Natural killer cell treated with Interleukin-12 subunit alpha and Interleukin-12 subunit beta and Interleukin-15 and Interleukin-18, amount 100 ng/mL, for 72 hours (primary cell): ENCODE measurements around the gene RYR3. TPM values are rescaled to one million over a fixed set of nuclear protein-coding genes. Genes with fewer than 3 reads are reported as not detected.

Experiments
- ATAC-seq, 2 donors: fragments of 150-1000 bp; cut with Tn5 transposase in 1 of 2; sonication (Bioruptor Pico), chemical (Tn5 transposase) in 1 of 2; 2 replicates each; pipeline ENCODE4 v1.10.0; 2021
- DNase-seq: peaks from one replicate; pipeline ENCODE4 v3.0.0; 2022; ENCODE audit warnings: low spot score
- H3K27ac Mint-ChIP-seq, 2 donors: 1 replicate in 1 of 2; 2 replicates in 1 of 2; pipeline ENCODE4 v1.8.0; 2022; ENCODE audit warnings: mixed read lengths in 2 of 2, mild to moderate bottlenecking in 1 of 2, moderate library complexity in 1 of 2
- H3K27me3 Mint-ChIP-seq, 2 donors: 1 replicate in 1 of 2; 2 replicates in 1 of 2; pipeline ENCODE4 v1.8.0; 2022; ENCODE audit warnings: mixed read lengths in 2 of 2
- H3K36me3 Mint-ChIP-seq: one replicate; pipeline ENCODE4 v1.8.0; 2022; ENCODE audit warnings: mixed read lengths
- H3K4me1 Mint-ChIP-seq, 2 donors: 1 replicate in 1 of 2; 2 replicates in 1 of 2; pipeline ENCODE4 v1.8.0; 2022; ENCODE audit warnings: low read depth in 2 of 2, mixed read lengths in 2 of 2, mild to moderate bottlenecking in 1 of 2
- H3K4me3 Mint-ChIP-seq: one replicate; pipeline ENCODE4 v1.8.0; 2022; ENCODE audit warnings: mixed read lengths
- H3K9me3 Mint-ChIP-seq: 2 replicates; pipeline ENCODE4 v1.8.0; 2022; ENCODE audit warnings: mixed read lengths
- total RNA-seq, 2 donors: library from RNA; stranded (reverse); gene quantifications; one replicate each; pipeline ENCODE4 v1.2.3, GENCODE V29; 2022

RYR3 gene
- total RNA-seq, 2 donors from 2014 or later = not detected

GRCh38 chr15:33341953-33342352, 31.2 kb downstream of the RYR3 start:
- no peaks in the 10 kb centered on the region for H3K36me3 Mint-ChIP-seq
- no peaks in the 10 kb centered on the region for H3K4me1 Mint-ChIP-seq

GRCh38 chr15:33343275-33343674, 32.5 kb downstream of the RYR3 start:
- H3K4me3 Mint-ChIP-seq = no peak overlapping the region
- no peak for DNase-seq
- peaks cover 4 to 23% of the 10 kb centered on the region in 2 donors for H3K27me3 Mint-ChIP-seq
- H3K9me3 Mint-ChIP-seq = no peaks in the 10 kb centered on the region
- ATAC-seq = no peak
- H3K27ac Mint-ChIP-seq = no peak overlapping the region
- no peaks in the 10 kb centered on the region for H3K36me3 Mint-ChIP-seq
- no peaks in the 10 kb centered on the region for H3K4me1 Mint-ChIP-seq

More at GRCh38 chr15:33341953-33342352, 31.2 kb downstream of the RYR3 start:
- no peak for ATAC-seq
- H3K4me3 Mint-ChIP-seq = no peak overlapping the region
- H3K27ac Mint-ChIP-seq = no peak overlapping the region
- no peak for DNase-seq
- H3K27me3 Mint-ChIP-seq = peaks cover 4 to 23% of the 10 kb centered on the region in 2 donors
- H3K9me3 Mint-ChIP-seq = no peaks in the 10 kb centered on the region

DNA sequence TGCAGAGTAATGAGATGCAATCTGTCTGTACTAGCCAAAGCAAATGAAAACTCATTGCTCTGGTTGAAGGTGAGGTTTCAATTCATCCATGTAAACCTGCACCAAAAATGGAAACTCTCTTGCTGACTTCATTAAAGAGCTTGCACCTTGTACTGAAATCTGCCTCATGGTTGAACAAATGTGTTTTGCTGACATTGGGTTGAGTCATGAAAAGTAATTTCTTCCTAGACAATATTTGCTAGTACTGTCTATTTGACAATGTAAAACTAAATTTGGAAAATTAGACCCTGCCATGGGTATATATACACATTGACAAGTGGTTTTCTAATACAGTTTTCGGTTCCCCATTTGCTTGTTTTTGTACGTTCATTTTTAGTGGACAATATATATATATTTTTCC, 33.3 kb downstream of the RYR3 start:
- H3K27me3 Mint-ChIP-seq = peaks cover 2 to 19% of the 10 kb centered on the region in 2 donors
- no peak for DNase-seq
- no peak overlapping the region for H3K27ac Mint-ChIP-seq
- no peak overlapping the region for H3K4me3 Mint-ChIP-seq
- ATAC-seq = no peak
- H3K4me1 Mint-ChIP-seq = no peaks in the 10 kb centered on the region
- H3K36me3 Mint-ChIP-seq = no peaks in the 10 kb centered on the region
- H3K9me3 Mint-ChIP-seq = no peaks in the 10 kb centered on the region

DNA sequence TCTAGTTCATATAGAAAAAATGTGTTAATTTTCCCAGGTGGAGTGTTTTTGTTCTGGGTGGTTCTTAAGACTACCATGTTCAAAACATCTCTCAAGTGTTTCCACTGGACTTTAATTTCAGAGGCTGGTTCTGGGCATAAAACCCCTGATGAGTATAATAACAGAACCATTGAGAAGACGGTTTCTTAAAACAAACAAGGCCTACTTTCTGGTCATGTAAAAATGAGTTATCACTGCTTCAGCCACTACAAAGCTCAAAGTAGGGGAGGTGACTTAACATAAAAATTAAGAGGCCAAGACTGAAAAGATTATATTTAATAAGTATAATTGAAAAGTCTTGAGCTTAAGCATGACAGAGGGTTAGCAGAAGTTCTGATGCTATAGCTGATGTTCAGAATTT, 33.8 kb downstream of the RYR3 start:
- Mint-ChIP-seq H3K36me3 (no peaks in the 10 kb centered on the region), H3K4me3 (no peak overlapping the region)
- no peak for ATAC-seq

GRCh38 chr15:33354411-33354810, 43.6 kb downstream of the RYR3 start:
- Mint-ChIP-seq H3K36me3 (no peaks in the 10 kb centered on the region), H3K9me3 (no peaks in the 10 kb centered on the region), H3K27ac (no peak overlapping the region), H3K4me1 (no peaks in the 10 kb centered on the region), H3K27me3 (peaks cover 6 to 31% of the 10 kb centered on the region in 2 donors), H3K4me3 (no peak overlapping the region)
- no peak for DNase-seq
- ATAC-seq = no peak

More for the DNA sequence above, 33.8 kb downstream of the RYR3 start:
- Mint-ChIP-seq H3K27me3 (peaks cover 0 to 17% of the 10 kb centered on the region in 2 donors), H3K9me3 (no peaks in the 10 kb centered on the region), H3K27ac (no peak overlapping the region), H3K4me1 (no peaks in the 10 kb centered on the region)
- DNase-seq = no peak

DNA sequence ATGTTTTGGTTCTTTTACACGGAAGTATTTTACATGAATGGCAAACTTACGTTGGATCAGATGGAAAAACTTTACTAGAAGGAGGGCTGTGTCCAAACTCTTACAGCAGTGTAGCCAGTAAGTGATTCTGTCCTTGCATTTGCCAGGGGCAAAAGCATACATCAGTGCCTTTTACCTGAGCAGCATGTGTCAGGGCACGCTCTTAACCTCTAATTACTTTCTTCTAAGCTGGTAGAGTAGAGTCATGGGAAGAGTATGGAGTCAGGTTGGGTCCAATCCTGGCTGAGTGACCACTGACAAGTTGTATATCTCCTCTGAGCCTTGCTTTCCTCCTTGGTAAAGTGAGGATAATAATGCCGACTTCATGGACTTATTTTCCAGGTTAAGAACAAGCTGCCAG, 47.1 kb downstream of the RYR3 start:
- ATAC-seq = no peak
- H3K27ac Mint-ChIP-seq = no peak overlapping the region
- H3K36me3 Mint-ChIP-seq = no peaks in the 10 kb centered on the region
- peaks cover 8 to 28% of the 10 kb centered on the region in 2 donors for H3K27me3 Mint-ChIP-seq
- no peaks in the 10 kb centered on the region for H3K4me1 Mint-ChIP-seq
- DNase-seq = no peak
- H3K4me3 Mint-ChIP-seq = no peak overlapping the region
- H3K9me3 Mint-ChIP-seq = no peaks in the 10 kb centered on the region

GRCh38 chr15:33358306-33358705, 47.5 kb downstream of the RYR3 start:
- Mint-ChIP-seq H3K4me1 (no peaks in the 10 kb centered on the region), H3K27me3 (peaks cover 8 to 24% of the 10 kb centered on the region in 2 donors), H3K9me3 (no peaks in the 10 kb centered on the region), H3K27ac (no peak overlapping the region), H3K36me3 (no peaks in the 10 kb centered on the region), H3K4me3 (no peak overlapping the region)
- ATAC-seq (no peak), DNase-seq (no peak)

GRCh38 chr15:33360886-33361285, 50.1 kb downstream of the RYR3 start:
- ATAC-seq (no peak), DNase-seq (no peak)
- no peaks in the 10 kb centered on the region for H3K36me3 Mint-ChIP-seq
- peaks cover 16 to 30% of the 10 kb centered on the region in 2 donors for H3K27me3 Mint-ChIP-seq
- no peak overlapping the region for H3K27ac Mint-ChIP-seq
- H3K4me1 Mint-ChIP-seq = no peaks in the 10 kb centered on the region
- H3K9me3 Mint-ChIP-seq = no peaks in the 10 kb centered on the region
- H3K4me3 Mint-ChIP-seq = no peak overlapping the region

DNA sequence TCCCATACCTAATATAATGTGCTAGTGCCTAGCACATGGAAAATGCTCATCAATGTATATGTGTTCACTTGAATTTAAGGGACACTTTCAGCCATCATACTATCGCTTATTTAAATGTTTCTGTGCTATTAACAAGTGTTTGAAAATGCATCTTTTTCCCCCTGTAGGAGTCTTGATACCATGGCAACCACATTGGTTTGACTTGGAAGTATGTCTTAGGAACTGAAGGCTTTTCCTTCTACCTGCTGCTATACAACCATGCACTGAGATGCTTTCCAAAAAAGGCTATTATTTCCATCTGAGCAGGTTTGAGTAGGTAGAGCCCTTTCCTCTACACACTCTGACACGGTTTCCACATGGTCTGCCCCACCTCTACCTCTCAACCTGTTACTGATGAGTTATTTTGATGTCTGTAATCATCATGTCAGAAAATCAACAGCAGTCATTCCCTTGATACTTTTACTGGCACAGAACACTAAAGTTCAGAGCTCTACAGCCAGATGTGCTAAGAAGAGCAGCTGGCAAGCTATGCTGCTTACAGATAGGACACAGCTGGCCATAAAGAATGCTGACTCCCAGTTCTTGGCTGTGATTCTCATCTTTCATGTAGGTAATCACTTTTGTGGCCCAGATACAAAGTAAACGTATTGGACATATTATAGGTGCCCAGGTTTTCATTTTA, 59.3 kb downstream of the RYR3 start:
- no peak for DNase-seq
- no peak overlapping the region for H3K4me3 Mint-ChIP-seq
- H3K9me3 Mint-ChIP-seq = no peaks in the 10 kb centered on the region

DNA sequence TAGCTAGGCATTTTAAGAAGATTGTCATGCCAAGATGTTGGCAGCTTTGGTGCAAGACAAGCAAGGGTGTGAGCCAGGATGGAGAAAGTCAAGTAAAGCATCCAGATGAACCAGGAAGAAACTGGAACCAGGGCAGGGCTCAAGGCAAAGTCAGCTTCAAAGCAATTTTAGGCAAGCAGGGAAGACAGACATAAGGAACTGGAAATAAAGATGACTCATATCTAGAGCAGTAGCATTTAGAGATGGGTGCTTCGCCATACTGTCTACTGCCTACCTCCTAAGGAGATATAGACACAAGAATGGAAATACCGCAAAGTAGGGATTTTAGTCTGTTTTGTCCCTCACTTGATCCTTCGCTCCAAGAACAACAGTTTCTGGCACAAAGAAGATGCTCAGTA, 59.9 kb downstream of the RYR3 start:
- ATAC-seq (no peak), DNase-seq (no peak)
- no peaks in the 10 kb centered on the region for H3K9me3 Mint-ChIP-seq
- no peaks in the 10 kb centered on the region for H3K36me3 Mint-ChIP-seq
- no peaks in the 10 kb centered on the region for H3K4me1 Mint-ChIP-seq
- peaks cover 17 to 38% of the 10 kb centered on the region in 2 donors for H3K27me3 Mint-ChIP-seq
- no peak overlapping the region for H3K4me3 Mint-ChIP-seq
- no peak overlapping the region for H3K27ac Mint-ChIP-seq

More for the DNA sequence above, 59.3 kb downstream of the RYR3 start:
- Mint-ChIP-seq H3K27me3 (peaks cover 15 to 43% of the 10 kb centered on the region in 2 donors), H3K4me1 (no peaks in the 10 kb centered on the region), H3K36me3 (no peaks in the 10 kb centered on the region), H3K27ac (no peak overlapping the region)
- ATAC-seq = no peak

- Mint-ChIP-seq H3K36me3 (no peaks in the 10 kb centered on the region), H3K27ac (no peak overlapping the region), H3K4me1 (no peaks in the 10 kb centered on the region), H3K27me3 (peaks cover 20 to 37% of the 10 kb centered on the region in 2 donors), H3K4me3 (no peak overlapping the region), H3K9me3 (no peaks in the 10 kb centered on the region)
- ATAC-seq = no peak
- DNase-seq = no peak
Observed at GRCh38 chr15:33371159-33371558, 60.4 kb downstream of the RYR3 start.

DNA sequence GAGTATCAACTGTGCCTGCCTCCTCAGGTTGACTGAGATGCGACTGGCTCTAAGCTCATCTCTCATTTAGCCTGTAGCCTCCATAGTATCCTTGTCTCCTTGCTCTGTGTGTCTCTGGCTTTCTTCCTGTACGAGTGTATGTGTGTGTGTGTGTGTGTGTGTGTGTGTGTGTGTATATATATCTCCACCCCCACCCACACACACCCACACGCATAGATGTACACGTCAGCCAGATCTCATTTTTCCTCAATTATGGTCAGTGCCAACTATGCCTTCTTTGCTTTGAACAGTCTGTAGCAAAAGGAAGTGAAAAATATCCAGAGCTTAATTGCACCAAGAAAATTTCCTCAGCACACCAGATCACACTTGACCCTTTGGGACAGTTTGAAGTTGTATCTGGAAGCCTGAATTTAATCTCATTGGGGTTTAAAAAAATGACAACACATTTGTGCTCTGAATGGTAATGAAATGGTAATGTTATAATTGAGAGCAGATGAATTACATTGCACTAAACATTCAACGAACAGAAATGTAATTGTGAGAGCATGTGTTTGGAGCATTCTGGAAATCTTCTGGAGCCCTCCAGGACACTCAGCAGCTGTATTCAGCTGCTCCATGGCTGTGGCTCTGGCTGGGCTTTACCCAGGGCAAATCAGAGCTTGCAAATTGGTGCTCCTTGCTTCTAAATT, 63.6 kb downstream of the RYR3 start:
- Mint-ChIP-seq H3K27me3 (peaks cover 17 to 27% of the 10 kb centered on the region in 2 donors), H3K4me1 (no peaks in the 10 kb centered on the region), H3K36me3 (no peaks in the 10 kb centered on the region), H3K27ac (no peak overlapping the region), H3K4me3 (no peak overlapping the region), H3K9me3 (no peaks in the 10 kb centered on the region)
- ATAC-seq (no peak), DNase-seq (no peak)

DNA sequence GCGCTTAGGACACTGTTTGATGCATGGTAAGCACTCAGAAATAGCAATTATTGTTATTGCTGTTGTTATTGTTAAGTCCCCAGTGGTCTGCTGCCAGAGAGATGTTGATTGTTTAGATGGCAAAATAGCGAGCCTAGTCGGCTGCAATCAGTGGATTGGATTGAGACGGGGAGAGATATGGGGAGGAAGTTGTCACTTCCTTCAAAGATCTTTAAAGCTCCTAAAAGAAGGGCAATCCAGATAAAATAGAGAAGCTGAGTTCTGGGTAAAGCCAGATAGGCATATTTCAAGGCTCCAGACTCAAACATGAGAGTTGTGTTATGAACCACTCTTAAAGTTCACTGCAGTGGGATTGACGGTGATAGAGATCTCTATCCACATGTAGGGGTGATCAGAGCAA, 64.5 kb downstream of the RYR3 start:
- Mint-ChIP-seq H3K4me1 (no peaks in the 10 kb centered on the region), H3K36me3 (no peaks in the 10 kb centered on the region), H3K27me3 (peaks cover 13 to 19% of the 10 kb centered on the region in 2 donors), H3K4me3 (no peak overlapping the region), H3K27ac (no peak overlapping the region), H3K9me3 (no peaks in the 10 kb centered on the region)
- no peak for ATAC-seq
- no peak for DNase-seq

- Mint-ChIP-seq H3K27me3 (peaks cover 19 to 24% of the 10 kb centered on the region in 2 donors), H3K4me3 (no peak overlapping the region), H3K27ac (no peak overlapping the region), H3K9me3 (no peaks in the 10 kb centered on the region), H3K4me1 (no peaks in the 10 kb centered on the region), H3K36me3 (no peaks in the 10 kb centered on the region)
- DNase-seq (no peak), ATAC-seq (no peak)
Observed at GRCh38 chr15:33377204-33377603, 66.4 kb downstream of the RYR3 start.
